ENCODE data around the gene CA11.
"Not testable (repeated sequence)": the region's sequence is repeated elsewhere in the genome, so short reads cannot be mapped to it uniquely, and the experiment has no call there.

The CA11 gene

GRCh38 chr19:48639483-48640375 is 6.3 kb downstream of the CA11 start:
- no peak for DNase-seq

GRCh38 chr19:48638831-48639381 is 7.1 kb downstream of the CA11 start:
- DNase-seq, result no peak

DNA sequence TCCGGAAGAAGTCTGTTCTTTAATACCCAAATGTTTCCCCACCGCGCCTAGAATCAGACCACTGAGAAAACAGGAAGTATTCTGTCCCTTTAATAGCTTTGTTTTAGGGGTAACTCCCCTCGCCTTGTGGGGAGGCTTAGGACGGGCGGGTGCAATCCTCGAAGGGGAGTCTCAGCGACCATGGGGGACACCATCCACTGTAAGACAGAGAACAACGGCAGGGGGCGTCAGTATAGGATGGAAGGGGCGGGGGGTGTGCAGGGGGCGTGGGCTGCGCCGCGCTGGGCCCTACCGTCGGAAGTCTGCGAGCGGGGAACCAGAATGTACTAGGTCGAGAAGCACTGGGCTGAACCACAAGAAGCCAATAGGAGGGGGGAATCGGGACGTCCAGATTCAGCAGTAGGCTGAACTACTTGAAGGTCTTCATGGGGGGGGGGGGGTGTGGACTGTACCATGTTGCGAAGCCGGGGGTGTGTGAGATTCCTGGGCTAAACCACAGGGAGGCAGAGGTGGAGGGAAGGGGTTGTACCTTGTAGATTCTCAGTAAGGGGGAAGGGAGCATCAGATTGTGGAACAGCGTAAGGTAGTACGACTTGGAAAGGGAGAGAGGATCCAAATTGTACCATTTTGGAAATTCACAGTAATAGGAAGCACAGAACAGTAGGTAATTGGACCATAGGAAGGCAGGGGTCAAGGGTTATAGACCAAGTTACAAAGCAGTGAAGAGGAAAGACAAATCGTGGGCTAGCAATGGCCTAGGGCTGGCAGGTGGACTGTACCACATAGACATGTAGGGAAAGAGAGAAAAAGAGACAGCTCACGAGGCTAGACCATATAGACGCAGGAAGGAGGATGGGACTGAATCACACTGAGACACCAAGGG is 7.8 kb downstream of the CA11 start:
- DNase-seq, result no peak

- DNase-seq, result peak; percentile 100
Measured at GRCh38 chr19:48637449-48637947, 8.5 kb downstream of the CA11 start.

DNA sequence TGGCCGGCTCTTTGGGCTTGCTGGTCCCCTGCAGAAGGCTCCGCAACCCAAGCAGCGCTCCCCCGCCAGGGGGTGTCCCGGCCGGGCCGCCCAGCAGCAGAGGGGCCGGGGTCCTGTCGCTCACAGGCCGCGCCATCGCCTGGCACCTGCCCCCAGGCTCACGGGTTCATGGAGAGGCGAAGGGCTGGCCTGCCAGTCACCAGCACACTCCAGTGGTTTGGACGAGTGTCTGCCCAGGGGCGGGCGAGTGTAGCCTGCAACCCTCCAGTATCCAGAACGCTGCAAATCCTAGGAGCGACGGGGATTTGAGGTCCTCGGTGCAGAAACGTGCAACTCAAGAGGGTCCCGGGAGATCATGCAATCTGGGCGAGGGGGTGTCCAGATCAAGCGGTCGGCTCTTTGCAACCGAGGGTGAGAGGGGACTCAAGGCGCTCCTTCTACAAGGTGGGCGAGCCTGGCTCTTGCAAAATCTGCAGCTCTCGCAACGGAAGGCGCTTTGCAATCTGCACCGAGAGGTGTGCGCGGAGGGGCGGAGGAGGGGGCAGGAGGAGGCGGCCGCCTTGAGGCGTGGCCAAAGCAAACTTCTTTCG is 9.0 kb downstream of the CA11 start, which contains the start of gene DBP:
Gene DBP, minus strand, starts transcription at position 521 of the 590 bp plus-strand sequence. Its CDS starts 385 bp downstream, at position 136.
- no peak for DNase-seq

GRCh38 chr19:48635966-48636858 is 9.8 kb downstream of the CA11 start:
- DNase-seq, result no peak

DNA sequence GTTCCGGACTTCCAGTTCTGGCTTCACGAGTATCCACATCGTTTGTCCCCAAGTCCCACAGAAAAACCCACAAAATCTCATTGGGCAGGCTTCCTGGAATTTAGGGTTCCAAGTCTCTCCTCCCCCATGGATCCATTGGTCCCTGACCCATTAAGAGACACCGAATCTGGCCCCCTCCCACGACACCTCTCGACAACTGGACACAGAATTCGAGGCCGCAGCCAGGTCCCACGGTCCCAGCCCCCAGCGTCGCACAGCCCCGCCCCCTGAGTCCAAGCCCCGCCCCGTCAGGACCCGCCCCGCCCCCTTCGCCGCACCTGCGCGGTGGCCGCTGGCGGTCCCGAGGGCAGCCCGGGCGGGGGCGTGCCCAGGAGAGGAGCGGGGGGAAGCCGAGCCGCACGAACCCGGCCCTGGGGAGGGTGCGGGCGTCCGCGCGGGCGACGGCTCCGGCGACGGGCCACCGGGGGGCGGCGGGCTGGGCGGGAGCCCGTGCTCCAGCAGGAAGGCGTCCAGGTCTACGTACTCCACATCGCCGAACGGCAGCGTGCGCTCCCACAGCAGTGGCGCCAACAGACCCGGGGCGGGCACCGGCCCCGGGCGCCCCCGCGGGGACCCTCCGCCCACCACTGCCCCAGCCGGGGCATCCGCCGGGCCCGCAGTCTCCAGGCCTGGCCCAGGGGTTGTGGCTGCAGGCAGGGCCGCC is 10.6 kb downstream of the CA11 start:
- no peak for DNase-seq

GRCh38 chr19:48634424-48635262 is 11.3 kb downstream of the CA11 start:
- DNase-seq, result peak; percentile 80

- DNase-seq, result no peak
Measured at GRCh38 chr19:48634036-48634342, 12.0 kb downstream of the CA11 start.

- DNase-seq, result no peak
Measured at GRCh38 chr19:48633148-48634035, 12.6 kb downstream of the CA11 start.

- no peak for DNase-seq
Measured at GRCh38 chr19:48632692-48633147, 13.3 kb downstream of the CA11 start.

- not testable (repeated sequence) for DNase-seq
Measured at GRCh38 chr19:48632286-48632685, 13.7 kb downstream of the CA11 start.

DNA sequence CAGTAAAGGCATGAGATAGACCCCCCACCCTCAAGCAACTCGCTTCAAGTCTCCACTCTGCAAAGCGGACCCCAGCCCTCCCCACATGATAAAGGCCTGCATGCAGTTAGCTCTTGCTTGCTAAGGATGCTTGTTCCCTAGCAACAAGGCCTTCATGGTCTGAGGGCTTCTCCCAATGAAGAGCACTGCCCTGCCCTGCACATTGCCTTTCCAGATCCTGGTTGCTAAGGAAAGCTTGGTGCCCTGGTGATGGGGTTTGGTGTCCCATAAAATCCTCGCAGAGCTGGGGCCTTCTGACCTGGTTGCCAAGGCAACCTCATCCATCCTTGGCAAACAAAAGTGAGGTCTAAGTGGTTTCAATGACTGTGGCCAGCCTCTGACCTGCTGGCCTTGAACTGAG is 14.8 kb downstream of the CA11 start:
- no peak for DNase-seq

DNA sequence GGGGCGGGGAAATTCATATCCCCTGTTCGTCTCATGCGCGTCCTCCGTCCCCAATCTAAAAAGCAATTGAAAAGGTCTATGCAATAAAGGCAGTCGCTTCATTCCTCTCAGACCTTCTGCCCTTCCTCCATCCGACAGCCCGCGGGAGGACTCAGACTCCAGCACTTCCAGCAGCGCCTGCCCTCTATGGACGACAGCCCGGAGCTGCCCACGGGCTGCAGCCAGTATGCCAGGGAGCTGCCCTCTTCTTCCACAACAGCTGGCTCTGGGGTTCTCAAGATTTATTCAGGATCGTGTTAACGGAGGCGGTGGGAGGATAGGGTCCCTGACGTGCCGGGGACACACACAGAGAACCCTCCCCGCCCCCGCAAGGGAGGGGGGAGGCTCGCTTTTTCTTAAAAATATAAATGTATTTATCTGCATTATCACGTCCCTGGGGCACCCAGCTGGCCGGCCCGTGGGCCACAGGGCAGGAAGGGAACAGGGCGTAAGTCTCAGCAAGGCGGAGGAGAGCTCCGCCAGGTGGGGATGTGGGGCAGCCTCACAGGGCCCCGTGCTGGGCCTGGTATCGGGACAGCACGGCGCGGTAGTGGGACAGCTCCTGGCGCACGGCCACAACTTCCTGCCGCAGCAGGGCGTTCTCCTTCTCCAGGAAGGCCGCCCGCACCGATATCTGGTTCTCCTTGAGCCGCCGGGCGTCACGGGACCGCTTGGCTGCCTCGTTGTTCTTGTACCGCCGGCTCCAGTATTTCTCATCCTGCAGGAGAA is 15.5 kb downstream of the CA11 start:
- DNase-seq, result no peak

DNA sequence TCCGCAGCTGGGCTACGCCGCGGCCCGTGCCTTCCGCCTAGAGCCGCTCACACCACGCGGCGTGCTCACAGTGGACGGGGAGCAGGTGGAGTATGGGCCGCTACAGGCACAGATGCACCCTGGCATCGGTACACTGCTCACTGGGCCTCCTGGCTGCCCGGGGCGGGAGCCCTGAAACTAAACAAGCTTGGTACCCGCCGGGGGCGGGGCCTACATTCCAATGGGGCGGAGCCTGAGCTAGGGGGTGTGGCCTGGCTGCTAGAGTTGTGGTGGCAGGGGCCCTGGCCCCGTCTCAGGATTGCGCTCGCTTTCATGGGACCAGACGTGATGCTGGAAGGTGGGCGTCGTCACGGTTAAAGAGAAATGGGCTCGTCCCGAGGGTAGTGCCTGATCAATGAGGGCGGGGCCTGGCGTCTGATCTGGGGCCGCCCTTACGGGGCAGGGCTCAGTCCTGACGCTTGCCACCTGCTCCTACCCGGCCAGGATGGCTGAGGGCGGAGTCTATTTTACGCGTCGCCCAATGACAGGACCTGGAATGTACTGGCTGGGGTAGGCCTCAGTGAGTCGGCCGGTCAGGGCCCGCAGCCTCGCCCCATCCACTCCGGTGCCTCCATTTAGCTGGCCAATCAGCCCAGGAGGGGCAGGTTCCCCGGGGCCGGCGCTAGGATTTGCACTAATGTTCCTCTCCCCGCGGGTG is 16.2 kb downstream of the CA11 start:
- DNase-seq, result no peak

GRCh38 chr19:48629297-48629598 is 16.7 kb downstream of the CA11 start:
- no peak for DNase-seq

DNA sequence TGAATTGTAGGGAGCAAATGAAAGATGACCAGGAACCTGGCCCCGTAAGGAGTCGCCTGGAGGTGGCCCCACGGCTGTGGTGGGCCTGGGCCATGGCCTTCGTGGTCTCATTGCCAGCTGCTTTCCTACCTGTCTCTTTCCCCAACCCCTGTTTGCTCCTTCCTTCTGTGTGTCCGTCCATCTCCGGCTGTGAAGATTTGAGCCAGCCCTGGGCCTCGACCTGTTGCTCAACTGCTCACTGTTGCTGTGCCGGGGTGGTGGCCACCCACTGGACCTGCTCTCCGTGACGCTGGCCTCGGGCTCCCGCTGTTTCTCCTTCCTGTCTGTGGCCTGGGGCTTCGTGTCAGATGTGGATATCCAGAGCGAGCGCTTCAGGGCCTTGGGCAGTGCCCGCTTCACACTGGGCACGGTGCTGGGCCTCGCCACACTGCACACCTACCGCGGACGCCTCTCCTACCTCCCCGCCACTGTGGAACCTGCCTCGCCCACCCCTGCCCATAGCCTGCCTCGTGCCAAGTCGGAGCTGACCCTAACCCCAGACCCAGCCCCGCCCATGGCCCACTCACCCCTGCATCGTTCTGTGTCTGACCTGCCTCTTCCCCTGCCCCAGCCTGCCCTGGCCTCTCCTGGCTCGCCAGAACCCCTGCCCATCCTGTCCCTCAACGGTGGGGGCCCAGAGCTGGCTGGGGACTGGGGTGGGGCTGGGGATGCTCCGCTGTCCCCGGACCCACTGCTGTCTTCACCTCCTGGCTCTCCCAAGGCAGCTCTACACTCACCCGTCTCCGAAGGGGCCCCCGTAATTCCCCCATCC is 17.3 kb downstream of the CA11 start:
- DNase-seq, result no peak
